ENCODE measurements around the gene KHSRP. TPM values are rescaled to one million over a fixed set of nuclear protein-coding genes. Genes with fewer than 3 reads are reported as not detected.

Gene KHSRP
- total RNA-seq, 2 experiments from 2014 or later = 453 to 471 TPM

DNA sequence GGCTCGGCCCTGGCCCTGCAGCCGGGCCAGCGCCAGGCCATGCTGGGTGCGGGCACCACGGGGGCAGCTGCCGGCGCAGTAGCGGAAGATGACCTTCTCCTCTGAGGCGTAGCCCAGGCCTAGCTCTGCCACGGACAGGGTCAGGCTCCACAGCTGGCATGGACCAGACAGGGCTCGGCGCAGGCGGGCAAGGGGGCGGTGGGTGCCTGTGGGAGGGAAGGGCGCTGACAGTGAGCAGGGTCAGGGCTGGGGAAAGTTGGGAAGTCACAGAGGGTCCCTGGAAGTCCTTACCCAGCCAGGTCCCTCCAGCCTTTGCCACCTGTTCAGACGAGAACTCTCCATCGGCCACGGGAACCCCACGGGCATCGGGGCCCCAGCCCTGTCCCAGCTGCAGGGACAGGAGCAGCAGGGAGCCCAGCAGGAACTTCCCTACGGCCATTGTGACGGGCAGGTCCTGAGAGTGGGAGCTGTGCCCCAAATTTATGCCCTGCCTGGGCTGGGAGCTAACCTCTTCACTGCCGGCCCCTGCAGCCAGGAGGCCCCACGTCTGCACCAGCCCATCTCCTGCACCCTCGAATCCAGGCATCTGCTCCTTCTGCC is 49.1 kb downstream of the KHSRP start, which contains the start of gene PSPN:
Gene PSPN, minus strand, starts transcription at position 523 of the 600 bp plus-strand sequence. Its CDS starts 84 bp downstream, at position 439.
- POLR2A ChIA-PET = no interaction called here
- CTCF ChIA-PET = no interaction called here

- ChIA-PET CTCF (no interaction called here), POLR2A (no interaction called here)
Measured at GRCh38 chr19:6374711-6375410, 49.8 kb downstream of the KHSRP start.

DNA sequence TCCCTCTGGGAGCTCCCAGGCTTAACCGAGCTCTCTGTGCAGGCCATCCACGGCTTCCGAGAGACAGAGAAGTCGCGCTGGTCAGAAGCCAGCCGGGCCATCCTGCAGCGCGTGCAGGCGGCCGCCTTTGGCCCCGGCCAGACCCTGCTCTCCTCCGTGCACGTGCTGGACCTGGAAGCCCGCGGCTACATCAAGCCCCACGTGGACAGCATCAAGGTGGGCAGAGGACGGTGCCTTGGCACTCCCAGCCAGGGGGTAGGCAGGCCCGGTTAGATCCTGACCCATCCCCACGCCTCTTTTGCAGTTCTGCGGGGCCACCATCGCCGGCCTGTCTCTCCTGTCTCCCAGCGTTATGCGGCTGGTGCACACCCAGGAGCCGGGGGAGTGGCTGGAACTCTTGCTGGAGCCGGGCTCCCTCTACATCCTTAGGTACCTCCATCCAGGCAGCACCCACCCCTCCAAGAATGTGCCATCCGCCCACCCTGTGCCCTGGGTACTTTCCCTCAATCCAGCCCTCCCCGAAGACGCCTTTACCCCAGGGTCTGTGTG is 50.4 kb downstream of the KHSRP start:
- ChIA-PET CTCF (interaction anchor here (1.1 kb wide), 1 partner anchor 156 kb away, joined by 4 read pairs; no protein-coding TSS in a partner anchor), POLR2A (interaction anchor here (2.0 kb wide), 1 partner anchor 12 kb away, joined by 19 read pairs; the partner anchor contains the start of gene CLPP)

GRCh38 chr19:6373813-6374108 is 50.9 kb downstream of the KHSRP start:
- ChIA-PET POLR2A (interaction anchor here (0.7 to 2.0 kb wide), 2 partner anchors 12 to 15 kb away, joined by 8 to 19 read pairs; partner anchors contain the start of gene CLPP), CTCF (interaction anchor here (1.1 kb wide), 1 partner anchor 155 kb away, joined by 4 read pairs; no protein-coding TSS in a partner anchor)

GRCh38 chr19:6373096-6373812 is 51.4 kb downstream of the KHSRP start:
- ChIA-PET CTCF (interaction anchor here (1.1 to 1.6 kb wide), 3 partner anchors 10 to 155 kb away, joined by 4 to 10 read pairs (median 5); partner anchors contain the start of gene CLPP), POLR2A (interaction anchor here (0.5 to 2.0 kb wide), 7 partner anchors 11 to 1405 kb away, joined by 3 to 19 read pairs (median 4); partner anchors contain the start of genes CLPP and KDM4B)

- ChIA-PET CTCF (interaction anchor here (0.5 to 1.6 kb wide), 6 partner anchors 9 to 154 kb away, joined by 3 to 10 read pairs (median 4); partner anchors contain the start of gene CLPP), POLR2A (interaction anchor here (0.5 to 2.0 kb wide), 10 partner anchors 9 to 1404 kb away, joined by 3 to 19 read pairs (median 4); partner anchors contain the start of genes CLPP, KDM4B and KHSRP)
Measured at GRCh38 chr19:6372594-6373095, 52.0 kb downstream of the KHSRP start, which contains the start of gene ALKBH7. Gene ALKBH7 (plus strand): TSS chr19:6372794. CDS start chr19:6372821, 27 bp downstream.

- ChIA-PET POLR2A (interaction anchor here (0.6 to 1.6 kb wide), 3 partner anchors 8 to 286 kb away, joined by 3 to 4 read pairs (median 3); partner anchors contain the start of genes ALKBH7 and KHSRP), CTCF (interaction anchor here (1.8 kb wide), 1 partner anchor 8 kb away, joined by 5 read pairs; the partner anchor contains the start of gene ALKBH7)
Measured at GRCh38 chr19:6364353-6364752, 60.3 kb downstream of the KHSRP start.

Other genes with a start within 250 kb of the KHSRP start
- 10 to 100 TPM; 59.6 to 70.3 TPM for gene MLLT1, start 144.8 kb downstream of the KHSRP start, total RNA-seq
- not detected for gene ACER1, start 91.2 kb downstream of the KHSRP start, total RNA-seq
- 100 to 1,000 TPM; 209 to 212 TPM for gene CLPP, start 63.3 kb downstream of the KHSRP start, total RNA-seq
- 10 to 100 TPM; 28.3 to 33.8 TPM for gene ALKBH7, start 52.0 kb downstream of the KHSRP start, total RNA-seq
- gene PSPN, start 48.9 kb downstream of the KHSRP start, total RNA-seq = 1 to 10 TPM in 1 of 2 experiments, under 1 TPM in 1; 0.99 to 1.2 TPM
- 10 to 100 TPM; 61.5 to 66.6 TPM for gene GTF2F1, start 31.6 kb downstream of the KHSRP start, total RNA-seq
- gene SLC25A41, start 9.0 kb upstream of the KHSRP start, total RNA-seq = under 1 TPM; 0.38 to 0.48 TPM
- gene SLC25A23, start 35.0 kb upstream of the KHSRP start, total RNA-seq = 10 to 100 TPM; 14.2 to 15.3 TPM
- gene CRB3, start 39.5 kb upstream of the KHSRP start, total RNA-seq = under 1 TPM; 0.38 to 0.75 TPM
- gene DENND1C, start 57.0 kb upstream of the KHSRP start, total RNA-seq = 10 to 100 TPM; 59.8 to 61.1 TPM
- gene TUBB4A, start 77.5 kb upstream of the KHSRP start, total RNA-seq = 1 to 10 TPM; 7.4 to 8.9 TPM
- gene TNFSF9, start 106.2 kb upstream of the KHSRP start, total RNA-seq = 1 to 10 TPM; 5.1 to 6.3 TPM
- 10 to 100 TPM; 41.2 to 43.3 TPM for gene CD70, start 166.3 kb upstream of the KHSRP start, total RNA-seq
- gene TNFSF14, start 245.3 kb upstream of the KHSRP start, total RNA-seq = 100 to 1,000 TPM; 101 to 104 TPM